GM19397 (cell line): ENCODE data around the gene MRPL12.
"Not testable (repeated sequence)": the region's sequence is repeated elsewhere in the genome, so short reads cannot be mapped to it uniquely, and the experiment has no call there.

Source experiments
- ATAC-seq: cut with Tn5 transposase; IDR thresholded peaks from one replicate; pipeline ENCODE4 v1.9.1; 2021; ENCODE audit warnings: mild to moderate bottlenecking, moderate library complexity; ENCODE audit not compliant: unreplicated experiment

Gene MRPL12

DNA sequence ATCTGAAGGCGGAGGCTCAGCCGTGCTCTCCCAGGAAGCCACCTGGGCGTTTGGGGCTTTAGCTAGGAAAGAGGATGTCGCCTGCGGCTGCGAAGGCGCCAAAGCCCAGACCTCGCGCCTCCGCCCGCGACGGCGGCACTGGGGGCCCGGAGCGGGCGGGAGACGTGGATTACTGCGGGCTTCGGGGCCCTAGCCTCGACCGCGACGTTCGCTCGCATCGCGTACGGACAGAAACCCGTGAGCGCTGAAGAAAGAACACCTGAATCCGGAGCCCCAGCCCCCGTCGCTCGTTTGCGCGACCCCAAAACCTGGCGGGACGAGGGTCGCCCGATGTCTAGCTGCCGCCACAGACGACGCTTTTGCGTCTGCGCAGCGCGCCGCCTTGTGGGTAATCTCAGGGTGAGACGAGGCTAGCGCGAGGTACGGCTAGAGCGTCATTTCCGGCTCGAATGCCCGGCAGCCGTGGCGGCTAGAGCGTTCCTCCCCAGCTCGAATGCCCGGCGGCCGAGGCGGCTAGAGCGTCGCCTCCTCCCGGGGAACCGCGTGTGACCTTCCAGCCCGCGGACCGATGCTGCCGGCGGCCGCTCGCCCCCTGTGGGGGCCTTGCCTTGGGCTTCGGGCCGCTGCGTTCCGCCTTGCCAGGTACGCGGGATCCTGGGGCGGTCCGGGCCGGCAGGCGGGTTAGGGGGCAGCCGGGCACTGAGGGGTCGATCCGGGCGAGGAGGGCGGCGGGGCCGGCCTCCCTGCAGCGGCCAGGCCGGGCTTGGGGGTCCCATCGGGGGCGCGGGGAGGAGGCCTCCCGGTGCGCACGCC is at the start of gene MRPL12:
Gene MRPL12, plus strand, starts transcription at position 434 of the 813 bp plus-strand sequence. Its CDS starts 135 bp downstream, at position 569.
- ATAC-seq, result peak; percentile 81

DNA sequence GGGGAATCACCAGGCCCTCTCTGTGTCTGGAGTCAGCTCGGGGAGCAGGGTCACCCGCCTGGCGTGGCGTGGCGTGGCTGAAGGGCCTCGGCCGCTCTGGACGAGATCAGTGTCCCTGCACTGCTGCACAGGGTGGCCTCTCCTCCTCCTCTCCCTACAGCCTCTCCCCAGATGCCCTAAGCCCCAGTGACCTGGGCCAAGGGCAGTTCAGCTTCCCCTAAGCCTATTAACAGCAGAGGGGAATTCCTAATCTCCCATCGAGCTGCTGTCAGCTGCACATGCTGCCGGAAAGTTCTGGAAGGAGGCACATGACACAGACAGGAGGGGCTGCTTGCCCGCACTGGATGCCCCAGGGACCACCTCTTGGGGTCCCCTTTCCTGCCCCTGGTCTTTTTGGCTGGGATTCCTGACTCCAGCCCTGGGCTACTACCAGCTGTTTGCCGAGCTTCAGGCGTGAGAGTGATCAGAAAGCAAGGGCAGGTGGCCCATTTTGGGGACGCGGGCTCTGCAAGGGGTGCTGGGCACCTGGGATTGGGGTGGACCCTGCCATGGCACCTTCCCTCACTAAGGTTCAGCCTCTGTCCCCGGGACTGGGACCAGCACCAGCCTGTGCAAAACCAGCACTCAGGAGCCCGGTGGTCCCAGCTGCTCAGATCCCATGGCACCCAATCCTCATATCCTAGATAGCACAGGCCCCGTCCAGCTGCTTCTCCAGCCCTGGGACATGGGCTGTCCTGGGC is 47.6 kb upstream of the MRPL12 start:
- ATAC-seq, result no peak

DNA sequence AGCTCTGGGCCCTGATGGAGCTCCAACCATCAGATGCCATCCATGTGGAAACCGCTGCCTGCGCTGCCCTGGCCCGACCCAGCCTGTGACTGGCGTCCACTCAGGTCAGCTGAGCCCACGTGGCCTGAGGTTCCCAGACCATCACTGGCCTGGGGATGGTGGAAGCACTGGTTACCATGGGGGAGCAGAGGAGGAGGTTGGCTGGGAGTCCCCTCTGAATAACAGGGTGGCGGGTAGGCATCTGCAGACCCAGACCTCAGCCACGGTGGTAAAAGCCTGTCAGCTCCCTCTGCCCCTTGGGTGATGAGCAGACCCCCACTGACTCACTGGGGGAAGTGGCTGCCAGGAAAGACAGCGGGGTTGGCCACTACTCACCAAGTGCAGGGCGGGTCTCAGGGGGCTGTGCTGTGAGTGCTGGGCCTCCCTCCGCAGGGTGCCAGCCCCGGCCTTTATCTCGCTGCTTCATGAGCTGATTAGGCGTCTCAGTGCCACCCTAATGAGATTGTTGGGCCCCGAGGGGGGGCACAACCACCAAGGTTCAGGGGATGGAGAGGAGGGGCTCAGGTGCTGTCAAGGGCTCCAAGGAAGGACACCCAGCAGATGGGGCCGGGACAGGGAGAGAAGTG is 46.9 kb upstream of the MRPL12 start, which contains the start of gene PDE6G:
Gene PDE6G, minus strand, starts transcription at position 425 of the 626 bp plus-strand sequence. CDS start 3,237 bp downstream, outside the sequence.
- no peak for ATAC-seq

DNA sequence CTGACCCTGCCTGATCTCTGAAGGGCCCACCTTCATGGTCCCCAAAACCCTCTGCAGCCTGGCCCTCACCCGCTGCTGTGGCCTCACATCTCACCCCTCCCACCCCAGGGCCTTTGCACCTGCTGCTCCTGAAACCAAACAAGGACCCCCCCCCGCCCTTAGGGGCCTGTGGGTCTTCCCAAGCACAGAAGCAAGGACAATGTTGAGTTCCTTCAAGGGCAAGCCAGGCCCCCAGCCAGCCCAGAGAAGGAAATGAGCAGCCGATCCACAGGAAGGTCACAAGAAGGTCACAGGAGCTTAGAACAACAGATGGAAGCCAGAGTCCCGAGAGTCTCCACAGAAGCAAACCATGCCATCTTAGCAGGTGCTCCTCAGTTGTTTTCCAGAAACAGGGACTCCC is 46.3 kb upstream of the MRPL12 start:
- no peak for ATAC-seq

DNA sequence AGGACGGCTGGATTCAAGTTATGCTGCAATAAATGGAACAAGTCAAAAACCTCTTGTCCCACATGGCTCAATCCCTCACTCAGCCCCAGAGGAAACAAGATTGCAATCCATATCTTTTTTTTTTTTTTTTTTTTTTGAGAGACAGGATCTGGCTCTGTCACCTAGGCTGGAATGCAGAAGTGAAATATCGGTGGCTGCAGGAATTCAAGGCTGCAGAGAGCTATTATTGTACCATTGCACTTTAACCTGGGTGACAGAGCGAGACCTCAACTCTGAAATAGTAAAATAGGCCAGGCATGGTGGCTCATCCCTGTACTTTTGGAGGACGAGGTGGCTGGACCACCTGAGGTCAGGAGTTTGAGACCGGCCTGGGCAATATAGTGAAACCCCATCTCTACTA is 44.1 kb upstream of the MRPL12 start:
- no peak for ATAC-seq

DNA sequence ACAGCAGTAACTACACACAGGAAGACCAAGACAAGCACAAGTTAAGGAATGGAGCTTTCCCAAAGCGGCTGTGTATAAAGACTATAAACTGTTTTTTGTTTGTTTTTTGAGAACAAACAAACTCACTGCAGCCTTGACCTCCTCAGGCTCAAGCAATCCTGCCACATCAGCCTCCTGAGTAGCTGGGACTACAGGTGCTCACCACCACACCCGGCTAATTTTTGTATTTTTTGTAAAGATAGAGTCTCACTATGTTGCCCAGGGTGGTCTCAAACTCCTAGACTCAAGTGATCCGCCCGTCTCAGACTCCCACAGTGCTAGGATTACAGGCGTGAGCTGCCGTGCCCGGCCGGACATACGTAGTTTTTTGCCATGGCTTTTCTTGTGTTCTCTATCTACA is 42.7 kb upstream of the MRPL12 start:
- ATAC-seq, result no peak

DNA sequence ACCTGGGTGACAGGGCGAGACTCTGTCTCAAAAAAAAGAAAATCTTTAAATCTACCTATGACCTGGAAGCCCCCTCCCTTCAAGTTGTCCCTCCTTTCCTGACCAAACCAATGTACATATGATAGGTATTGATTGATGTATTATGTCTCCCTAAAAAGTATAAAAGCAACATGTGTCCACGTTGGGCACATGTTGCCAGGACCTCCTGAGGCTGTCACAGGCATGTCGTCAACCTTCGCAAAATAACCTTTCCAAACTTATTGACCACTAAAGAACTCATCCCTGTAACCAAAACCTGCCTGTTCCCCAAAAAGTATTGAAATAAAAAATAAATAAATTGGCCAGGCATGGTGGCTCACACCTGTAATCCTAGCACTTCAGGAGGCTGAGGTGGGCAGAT is 41.2 kb upstream of the MRPL12 start:
- no peak for ATAC-seq

DNA sequence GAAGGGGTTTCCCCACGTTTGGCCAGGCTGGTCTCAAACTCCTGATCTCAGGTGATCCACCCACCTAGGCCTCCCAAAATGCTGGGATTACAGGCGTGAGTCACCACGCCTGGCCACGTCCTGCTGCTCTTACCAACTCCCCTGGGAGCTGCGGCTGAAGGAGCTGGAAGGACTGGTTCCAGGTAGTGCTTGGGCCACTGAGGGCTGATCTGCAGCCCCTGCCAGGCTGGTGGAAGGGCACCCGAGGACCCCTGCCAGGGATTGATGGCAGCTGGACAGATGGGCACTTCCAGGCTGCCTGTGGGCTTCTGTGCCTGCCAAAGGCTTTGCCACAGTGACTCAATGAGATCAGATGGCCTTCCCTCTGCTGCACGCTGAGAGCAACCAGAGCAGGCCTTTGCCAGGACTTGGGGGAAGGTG is 39.1 kb upstream of the MRPL12 start:
- no peak for ATAC-seq

DNA sequence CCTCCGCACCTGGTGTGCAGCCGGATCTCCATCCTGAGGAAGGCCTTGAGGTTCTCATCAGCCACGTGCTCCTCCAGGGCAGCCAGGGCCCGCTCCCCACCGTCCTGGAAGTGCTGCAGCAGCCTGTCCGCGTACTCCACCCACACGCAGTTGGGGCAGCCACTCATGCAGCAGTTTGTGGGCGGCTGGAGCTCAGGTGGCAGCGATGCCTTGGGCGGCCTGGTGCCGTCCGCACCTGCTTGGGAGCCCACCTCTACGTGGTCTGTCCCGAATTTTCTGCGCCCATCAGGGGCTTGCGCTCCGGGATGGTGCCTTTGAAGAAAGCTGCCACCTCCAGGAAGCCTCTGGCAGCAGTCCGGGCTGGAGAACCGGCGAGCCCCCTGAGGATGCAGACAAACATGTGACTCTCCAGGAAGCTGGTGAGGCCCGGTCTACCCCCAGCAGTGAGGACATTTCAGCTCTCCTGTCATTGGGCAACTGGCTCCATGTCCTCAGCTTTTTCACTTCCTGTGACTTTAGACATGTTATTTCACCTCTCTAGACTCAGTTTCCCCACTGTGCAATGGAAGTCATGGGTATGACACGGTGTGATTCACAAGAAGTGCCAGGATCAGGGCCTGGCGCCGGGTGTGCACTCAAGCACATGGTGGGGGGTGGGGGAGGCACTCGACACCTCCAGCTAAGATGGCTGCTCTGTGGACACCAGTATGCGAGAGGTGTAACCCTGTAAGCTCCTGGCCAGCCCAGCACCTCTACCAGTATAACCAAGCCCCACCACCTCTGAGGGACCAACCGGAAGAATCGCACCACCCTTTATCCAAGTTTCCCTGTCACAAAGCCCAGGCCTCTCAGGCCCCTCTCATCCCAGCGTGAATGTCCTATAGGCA is 37.7 kb upstream of the MRPL12 start:
- ATAC-seq, result peak; percentile 4

DNA sequence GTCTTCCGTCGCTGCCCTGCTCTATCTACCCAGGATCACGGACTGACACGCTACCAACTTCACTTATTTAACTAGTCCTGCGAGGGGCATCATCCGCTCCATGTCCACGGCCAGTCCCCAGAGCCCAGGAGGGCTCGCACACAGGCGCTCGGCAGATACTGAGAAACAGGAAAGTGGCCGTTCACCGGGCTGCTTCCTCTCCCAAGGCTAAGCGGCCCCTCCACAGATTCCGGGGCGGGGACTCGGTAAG is 37.1 kb upstream of the MRPL12 start:
- no peak for ATAC-seq

DNA sequence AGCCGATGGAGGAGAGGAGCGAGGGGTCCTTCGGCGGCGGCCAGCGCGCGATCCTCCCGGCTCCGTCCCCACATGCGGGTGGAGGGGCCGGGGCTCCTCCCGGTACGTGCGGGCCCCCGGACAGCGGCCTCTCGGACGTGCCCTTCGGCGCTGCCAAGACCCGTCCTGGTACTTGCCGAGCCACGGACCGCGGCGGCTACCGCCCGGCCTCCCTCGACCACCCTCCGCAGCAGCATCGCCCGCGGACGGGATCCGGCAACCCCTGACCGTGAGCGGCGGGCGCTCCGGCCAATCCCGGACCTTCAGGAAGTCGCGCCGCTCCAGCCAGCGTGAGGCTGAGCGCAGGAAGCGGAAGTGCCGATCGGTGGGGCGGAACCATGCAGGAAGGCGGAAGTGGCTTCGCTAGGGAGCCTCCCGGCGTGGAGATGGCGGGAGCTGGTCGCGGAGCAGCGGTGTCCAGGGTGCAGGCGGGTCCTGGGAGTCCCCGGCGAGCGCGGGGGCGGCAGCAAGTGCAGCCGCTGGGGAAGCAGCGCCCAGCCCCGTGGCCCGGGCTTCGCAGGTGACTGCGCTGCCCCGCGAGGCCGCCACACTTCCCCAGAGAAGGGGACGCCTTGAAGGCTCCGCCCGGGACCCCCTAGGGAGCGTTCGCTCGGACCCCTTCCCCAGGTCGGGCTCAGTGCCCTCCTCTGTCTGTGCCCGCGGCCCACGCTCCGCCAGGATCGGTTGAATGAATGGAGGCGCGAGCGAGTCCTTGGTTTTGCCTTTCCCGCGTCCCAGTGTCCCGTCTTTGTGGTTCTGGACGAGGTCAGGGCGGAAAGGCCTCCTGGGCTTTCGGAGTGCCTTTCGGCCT is 36.6 kb upstream of the MRPL12 start, which contains the start of the genes CCDC137 and OXLD1:
Gene CCDC137, plus strand, starts transcription at position 396 of the 850 bp plus-strand sequence. Its CDS starts 30 bp downstream, at position 426.
Gene OXLD1, minus strand, starts transcription at position 264 of the 850 bp plus-strand sequence. Its CDS starts 28 bp downstream, at position 236.
- ATAC-seq, result peak; percentile 92

DNA sequence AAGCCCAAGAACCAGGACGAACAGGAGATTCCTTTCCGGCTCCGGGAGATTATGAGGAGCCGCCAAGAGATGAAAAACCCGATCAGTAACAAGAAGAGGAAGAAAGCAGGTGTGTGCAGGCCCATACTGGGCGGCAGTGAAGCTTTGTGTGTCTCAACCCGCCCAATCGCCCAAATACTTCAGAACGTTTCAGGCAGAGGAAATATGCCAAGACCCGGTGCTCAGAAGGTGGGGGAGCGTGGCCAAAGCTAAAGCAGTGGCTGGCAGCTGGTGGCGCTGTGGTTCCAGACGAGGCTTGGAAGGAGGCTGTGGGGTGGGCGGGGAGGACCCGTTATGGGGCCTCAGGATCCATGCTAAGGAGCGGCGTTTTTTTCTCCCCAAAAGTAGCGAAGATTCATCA is 35.4 kb upstream of the MRPL12 start:
- ATAC-seq, result no peak

DNA sequence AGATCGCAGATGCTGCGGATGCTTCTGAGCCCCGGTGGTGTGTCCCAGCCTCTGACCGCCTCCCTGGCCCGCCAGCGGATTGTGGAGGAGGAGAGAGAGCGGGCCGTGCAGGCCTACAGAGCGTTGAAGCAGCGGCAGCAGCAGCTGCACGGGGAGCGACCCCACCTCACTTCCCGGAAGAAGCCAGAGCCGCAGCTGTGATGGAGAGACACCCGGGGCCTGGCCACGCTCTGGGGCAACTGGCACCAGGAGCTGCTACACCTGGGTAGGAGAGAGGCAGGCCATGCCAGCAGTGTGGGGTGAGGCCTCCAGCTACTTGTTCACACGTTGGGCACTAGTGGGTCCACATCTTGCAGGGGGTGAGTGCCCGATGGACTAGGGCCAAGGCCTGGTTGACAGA is 30.7 kb upstream of the MRPL12 start:
- no peak for ATAC-seq

DNA sequence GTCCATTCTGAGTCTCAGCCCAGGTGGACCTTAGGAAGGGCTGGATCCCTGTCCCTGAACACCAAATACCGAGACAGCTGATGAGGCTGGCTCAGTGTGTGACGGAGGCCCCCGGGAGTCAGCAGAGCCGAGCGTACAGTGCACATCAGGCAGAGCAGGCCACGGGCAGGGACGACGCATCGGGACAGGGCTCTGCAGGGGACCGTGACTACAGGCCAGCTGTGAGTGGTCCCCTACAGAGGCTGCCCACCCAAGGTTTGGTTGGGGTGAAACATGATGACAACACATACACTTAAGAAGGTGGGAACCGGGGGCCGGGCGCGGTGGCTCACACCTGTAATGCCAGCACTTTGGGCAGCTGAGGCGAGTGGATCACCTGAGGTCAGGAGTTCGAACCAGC is 30.2 kb upstream of the MRPL12 start:
- no peak for ATAC-seq

DNA sequence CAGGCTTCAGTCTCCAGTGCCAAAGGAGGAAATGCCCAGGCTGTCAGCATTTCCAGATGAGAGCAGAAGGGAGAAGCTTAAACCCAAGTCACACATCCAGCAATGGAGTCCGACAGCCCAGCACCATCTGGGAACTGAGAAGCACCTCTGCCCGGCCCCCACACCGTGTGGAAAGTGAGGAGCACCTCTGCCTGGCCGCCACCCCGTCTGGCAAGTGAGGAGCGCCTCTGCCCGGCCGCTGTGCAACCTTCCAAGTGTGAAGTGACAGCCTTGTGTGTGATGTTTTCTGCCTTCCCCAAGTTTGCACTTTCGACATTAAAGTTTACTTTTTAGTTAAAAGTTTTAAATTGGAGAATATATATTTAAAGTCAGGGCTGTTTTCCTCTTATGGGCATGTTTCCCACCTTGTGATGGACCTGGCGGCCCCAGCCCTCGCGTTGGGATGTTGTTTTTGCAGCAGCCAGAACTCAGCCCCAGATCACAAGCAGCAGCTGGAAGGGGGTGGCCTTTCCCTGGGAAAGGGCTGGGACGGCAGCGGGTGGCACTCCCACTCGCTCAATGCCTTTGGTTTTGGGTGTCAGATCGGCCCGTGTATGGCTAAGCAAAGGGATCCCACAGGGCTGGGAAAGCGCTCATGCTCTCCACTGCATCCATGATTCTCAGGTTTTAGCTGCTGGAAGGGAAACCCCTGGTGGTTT is 29.5 kb upstream of the MRPL12 start:
- no peak for ATAC-seq

DNA sequence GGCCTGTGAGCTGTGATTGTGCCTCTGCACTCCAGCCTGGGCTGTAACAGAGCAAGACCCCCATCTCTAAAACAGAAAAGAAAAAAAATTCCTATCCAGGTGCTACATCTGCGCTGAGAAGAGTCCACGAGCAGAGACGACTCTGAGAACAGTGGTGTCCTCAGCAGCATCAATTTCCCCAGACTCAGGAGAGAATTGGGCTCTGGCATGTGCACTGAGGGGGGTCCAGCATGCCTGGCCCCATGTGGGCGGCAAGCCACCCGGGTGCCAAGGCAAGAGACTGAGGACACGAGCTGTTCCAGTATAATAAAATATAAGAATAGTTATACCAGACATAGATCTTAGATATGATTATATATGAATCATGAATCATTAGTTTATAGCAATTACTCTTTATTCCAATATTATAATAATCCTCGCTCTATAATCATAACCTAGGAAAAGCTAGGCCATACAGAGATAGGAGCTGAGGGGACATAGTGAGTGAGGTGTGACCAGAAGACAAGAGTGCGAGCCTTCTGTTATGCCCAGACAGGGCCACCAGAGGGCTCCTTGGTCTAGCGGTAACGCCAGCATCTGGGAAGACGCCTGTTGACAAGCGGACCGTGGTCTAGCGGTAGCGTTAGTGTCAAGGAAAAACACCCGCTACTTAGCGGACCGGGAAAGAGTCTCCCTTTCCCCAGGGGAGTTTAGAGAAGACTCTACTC is 27.5 kb upstream of the MRPL12 start:
- not testable (repeated sequence) for ATAC-seq

DNA sequence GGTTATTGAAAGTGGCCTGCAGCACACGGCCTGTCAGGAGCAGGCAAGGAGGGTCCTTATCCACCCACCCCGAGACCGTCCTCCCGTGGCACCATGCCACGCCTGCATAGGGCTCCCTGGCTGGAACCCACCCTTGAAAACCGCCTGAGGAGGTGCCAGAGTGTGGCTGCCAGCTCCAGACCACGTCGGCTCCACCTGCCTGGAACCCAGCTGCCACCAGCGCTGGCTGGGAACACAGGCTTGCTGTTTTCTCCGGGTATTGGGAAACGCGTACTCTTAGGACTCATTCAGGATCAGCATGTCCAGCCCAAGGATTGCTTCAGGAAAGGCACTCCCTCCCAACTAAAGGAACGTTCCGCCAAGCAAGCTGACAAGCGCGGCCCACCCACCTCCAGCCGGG is 26.3 kb upstream of the MRPL12 start:
- ATAC-seq, result no peak

DNA sequence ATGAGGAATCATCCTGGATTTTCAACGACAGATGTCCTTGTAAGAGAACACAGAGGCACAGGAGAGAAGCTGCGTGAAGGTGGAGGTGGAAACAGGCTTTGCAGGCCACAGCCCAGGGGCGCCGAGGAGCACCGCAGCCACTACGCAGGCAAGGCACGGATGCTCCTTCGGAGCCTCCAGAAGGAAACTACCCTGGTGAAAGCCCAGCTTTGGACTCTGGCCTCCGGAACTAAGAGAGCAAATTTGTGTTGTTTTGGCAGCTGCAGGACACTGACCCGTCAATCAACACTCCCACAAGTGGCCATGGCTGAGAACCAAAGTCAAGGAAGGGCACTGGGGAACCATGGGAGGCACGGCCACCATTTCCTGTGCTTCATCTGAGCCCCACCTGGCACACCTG is 23.0 kb upstream of the MRPL12 start:
- no peak for ATAC-seq

DNA sequence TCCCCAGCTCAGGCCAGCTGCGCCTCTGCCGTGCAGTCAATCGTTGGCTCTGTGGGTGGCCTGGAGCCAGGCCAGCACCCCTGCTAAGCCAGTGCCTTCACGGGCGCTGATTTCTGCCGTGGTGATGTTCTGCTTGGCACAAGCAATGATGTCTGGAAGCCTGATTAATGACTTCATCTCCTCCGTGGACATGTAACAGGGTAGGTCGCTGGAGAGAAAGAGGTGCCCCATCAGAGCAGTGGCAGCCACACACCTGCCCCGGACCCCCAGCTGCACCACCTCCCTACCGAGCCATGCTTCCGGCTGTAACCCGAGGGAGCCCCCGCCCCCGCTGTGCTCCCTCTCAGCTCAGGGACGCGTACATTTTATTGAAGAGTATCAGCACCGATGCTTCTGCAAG is 21.5 kb upstream of the MRPL12 start:
- no peak for ATAC-seq
